Sigmoid colon (tissue), 7 donors: ENCODE results near the gene IWS1. TPM values are rescaled to one million over a fixed set of nuclear protein-coding genes. Genes with fewer than 3 reads are reported as not detected.

Source experiments
- DNase-seq: peaks from one replicate; pipeline ENCODE4 v3.0.0-alpha.2; 2019
- H3K27ac ChIP-seq, 4 donors: fragments of 200-600 bp; sonication (generic); one replicate each; pipeline ENCODE4 v1.5.1; 2016 to 2019; ENCODE audit warnings: mild to moderate bottlenecking in 1 of 4
- H3K27me3 ChIP-seq, 3 donors: fragments of 200-600 bp; sonication (generic); one replicate each; pipeline ENCODE4 v1.5.1; 2019; ENCODE audit warnings: mild to moderate bottlenecking in 1 of 3
- H3K36me3 ChIP-seq, 4 donors: fragments of 200-600 bp; sonication (generic); one replicate each; pipeline ENCODE4 v1.5.1; 2016 to 2019
- H3K4me1 ChIP-seq, 4 donors: fragments of 200-600 bp; sonication (generic); one replicate each; pipeline ENCODE4 v1.5.1; 2017 to 2019
- H3K4me3 ChIP-seq, 4 donors: fragments of 200-600 bp; sonication (generic); one replicate each; pipeline ENCODE4 v1.5.1; 2017 to 2019; ENCODE audit warnings: mild to moderate bottlenecking in 2 of 4, moderate library complexity in 1 of 4
- H3K9me3 ChIP-seq, 4 donors: fragments of 200-600 bp in 3 of 4; sonication (generic) in 3 of 4; one replicate each; pipeline versions ENCODE4 v1.5.1 to v1.6.1; 2013 to 2019
- EP300 ChIP-seq, 4 donors: sonication (generic); formaldehyde crosslinking; IDR thresholded peaks; one replicate each; pipeline ENCODE4 v1.6.1; 2017; ENCODE audit warnings: antibody characterized with exemption in 4 of 4
- POLR2A ChIP-seq, 2 donors: fragments of 450-650 bp; IDR thresholded peaks; one replicate each; pipeline ENCODE4 v1.6.1; 2016; ENCODE audit warnings: antibody characterized with exemption in 2 of 2, mild to moderate bottlenecking in 2 of 2, moderate library complexity in 2 of 2
- POLR2AphosphoS5 ChIP-seq, 4 donors: sonication (generic); formaldehyde crosslinking; IDR thresholded peaks; one replicate each; pipeline ENCODE4 v1.6.1; 2017; ENCODE audit warnings: antibody characterized with exemption in 4 of 4
- WGBS, 2 donors: extraction: QIAGEN DNeasy Blood & Tissue Kit; methylation state at CpG; one replicate each; pipeline ENCODE4 v1.1.7; 2013; 5-methylcytosine and 5-hydroxymethylcytosine counted together
- intact Hi-C: fragments of 100-400 bp; cut with DNase I; formaldehyde crosslinking; loops from one replicate; pipeline ENCODE4 v1.15.1; 2023
- polyA plus RNA-seq, 3 donors: library from polyadenylated mRNA; stranded (reverse); fragments of 200-250 nt; gene quantifications; one replicate each; pipeline ENCODE4 v1.2.3, GENCODE V29; 2013
- total RNA-seq, 4 donors: library from RNA; depleted of rRNA; stranded (reverse); fragments of >200 nt; gene quantifications; one replicate each; pipeline ENCODE4 v1.1.0, GENCODE V29; 2016
- TF ChIP-seq, protein P1 (sequence below), 4 experiments: fragments of 450-650 bp in 3 of 4; fragments of 200-600 bp in 1 of 4; IDR thresholded peaks; one replicate each; pipeline ENCODE4 v1.5.1; 2016 to 2019; ENCODE audit warnings: antibody characterized with exemption in 4 of 4, mild to moderate bottlenecking in 3 of 4, moderate library complexity in 2 of 4
- donor health status: healthy with polysubstance abuse.
- donor health status: Bipolar disorder and iron deficiency.
- donor health status: healthy.

Gene IWS1
- total and polyA plus RNA-seq, 7 donors = 28.1 to 47.9 (median 31.2) TPM

GRCh38 chr2:127451981-127452380, 74.3 kb downstream of the IWS1 start:
- no peak for TF ChIP-seq POLR2AphosphoS5 (IDR thresholded peaks at IDR 0.05)
- DNase-seq = no peak
- peaks cover 0 to 6% (median 0%) of the 10 kb centered on the region in 4 donors for H3K36me3 ChIP-seq
- H3K9me3 ChIP-seq = no peaks in the 10 kb centered on the region
- no peak overlapping the region for H3K4me3 ChIP-seq
- no peaks in the 10 kb centered on the region for H3K4me1 ChIP-seq
- intact Hi-C loops = no loop called here
- no peaks in the 10 kb centered on the region for H3K27me3 ChIP-seq
- WGBS, 2 donors = 93 to 94% methylated on average over 6 of the region's 6 CpGs
- H3K27ac ChIP-seq = no peak overlapping the region

GRCh38 chr2:127449898-127450297, 76.4 kb downstream of the IWS1 start:
- peaks cover 0 to 1% (median 0%) of the 10 kb centered on the region in 4 donors for H3K9me3 ChIP-seq
- no peaks in the 10 kb centered on the region for H3K27me3 ChIP-seq
- no peaks in the 10 kb centered on the region for H3K4me1 ChIP-seq
- H3K36me3 ChIP-seq = peaks cover 0 to 6% (median 0%) of the 10 kb centered on the region in 4 donors
- DNase-seq = no peak
- TF ChIP-seq POLR2A (IDR thresholded peaks at IDR 0.05) = no peak
- TF ChIP-seq, protein P1, sequence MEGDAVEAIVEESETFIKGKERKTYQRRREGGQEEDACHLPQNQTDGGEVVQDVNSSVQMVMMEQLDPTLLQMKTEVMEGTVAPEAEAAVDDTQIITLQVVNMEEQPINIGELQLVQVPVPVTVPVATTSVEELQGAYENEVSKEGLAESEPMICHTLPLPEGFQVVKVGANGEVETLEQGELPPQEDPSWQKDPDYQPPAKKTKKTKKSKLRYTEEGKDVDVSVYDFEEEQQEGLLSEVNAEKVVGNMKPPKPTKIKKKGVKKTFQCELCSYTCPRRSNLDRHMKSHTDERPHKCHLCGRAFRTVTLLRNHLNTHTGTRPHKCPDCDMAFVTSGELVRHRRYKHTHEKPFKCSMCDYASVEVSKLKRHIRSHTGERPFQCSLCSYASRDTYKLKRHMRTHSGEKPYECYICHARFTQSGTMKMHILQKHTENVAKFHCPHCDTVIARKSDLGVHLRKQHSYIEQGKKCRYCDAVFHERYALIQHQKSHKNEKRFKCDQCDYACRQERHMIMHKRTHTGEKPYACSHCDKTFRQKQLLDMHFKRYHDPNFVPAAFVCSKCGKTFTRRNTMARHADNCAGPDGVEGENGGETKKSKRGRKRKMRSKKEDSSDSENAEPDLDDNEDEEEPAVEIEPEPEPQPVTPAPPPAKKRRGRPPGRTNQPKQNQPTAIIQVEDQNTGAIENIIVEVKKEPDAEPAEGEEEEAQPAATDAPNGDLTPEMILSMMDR (IDR thresholded peaks at IDR 0.05) = no peak
- no peak for TF ChIP-seq POLR2AphosphoS5 (IDR thresholded peaks at IDR 0.05)
- TF ChIP-seq EP300 (IDR thresholded peaks at IDR 0.05) = no peak
- H3K27ac ChIP-seq = no peak overlapping the region
- 93 to 94% methylated on average over 4 of the region's 4 CpGs for WGBS, 2 donors
- no peak overlapping the region for H3K4me3 ChIP-seq
- intact Hi-C loops = no loop called here

- peaks cover 0 to 6% (median 0%) of the 10 kb centered on the region in 4 donors for H3K36me3 ChIP-seq
- WGBS, 2 donors = 93 to 97% methylated on average over 4 of the region's 4 CpGs
- TF ChIP-seq POLR2AphosphoS5 (IDR thresholded peaks at IDR 0.05) (no peak), EP300 (IDR thresholded peaks at IDR 0.05) (no peak), POLR2A (IDR thresholded peaks at IDR 0.05) (no peak)
- TF ChIP-seq, protein P1 (IDR thresholded peaks at IDR 0.05) = no peak
- no peak overlapping the region for H3K4me3 ChIP-seq
- no peaks in the 10 kb centered on the region for H3K4me1 ChIP-seq
- intact Hi-C loops = no loop called here
- H3K9me3 ChIP-seq = peaks cover 0 to 1% (median 0%) of the 10 kb centered on the region in 4 donors
- H3K27me3 ChIP-seq = no peaks in the 10 kb centered on the region
- no peak for DNase-seq
- no peak overlapping the region for H3K27ac ChIP-seq
Observed at GRCh38 chr2:127449414-127449813, 76.9 kb downstream of the IWS1 start.

GRCh38 chr2:127448526-127448925, 77.8 kb downstream of the IWS1 start:
- peaks cover 0 to 1% (median 0%) of the 10 kb centered on the region in 4 donors for H3K9me3 ChIP-seq
- no peaks in the 10 kb centered on the region for H3K27me3 ChIP-seq
- H3K36me3 ChIP-seq = peaks cover 0 to 6% (median 0%) of the 10 kb centered on the region in 4 donors
- no peak overlapping the region for H3K27ac ChIP-seq
- no peak for DNase-seq
- intact Hi-C loops = no loop called here
- no peaks in the 10 kb centered on the region for H3K4me1 ChIP-seq
- TF ChIP-seq, protein P1 (IDR thresholded peaks at IDR 0.05) = no peak
- TF ChIP-seq POLR2AphosphoS5 (IDR thresholded peaks at IDR 0.05) = no peak
- no peak for TF ChIP-seq EP300 (IDR thresholded peaks at IDR 0.05)
- no peak for TF ChIP-seq POLR2A (IDR thresholded peaks at IDR 0.05)
- 94% methylated on average over 2 of the region's 2 CpGs for WGBS, 2 donors
- H3K4me3 ChIP-seq = no peak overlapping the region

GRCh38 chr2:127439343-127439742, 86.9 kb downstream of the IWS1 start:
- no peak overlapping the region for H3K4me3 ChIP-seq
- no peak for TF ChIP-seq EP300 (IDR thresholded peaks at IDR 0.05)
- TF ChIP-seq POLR2AphosphoS5 (IDR thresholded peaks at IDR 0.05) = no peak
- TF ChIP-seq, protein P1 (IDR thresholded peaks at IDR 0.05) = no peak
- TF ChIP-seq POLR2A (IDR thresholded peaks at IDR 0.05) = no peak
- DNase-seq = no peak
- WGBS, 2 donors = 83 to 94% methylated on average over 5 of the region's 5 CpGs
- intact Hi-C loops = no loop called here
- H3K9me3 ChIP-seq = peaks cover 0 to 7% (median 3%) of the 10 kb centered on the region in 4 donors
- no peaks in the 10 kb centered on the region for H3K4me1 ChIP-seq
- H3K27ac ChIP-seq = no peak overlapping the region
- H3K27me3 ChIP-seq = no peaks in the 10 kb centered on the region
- H3K36me3 ChIP-seq = no peaks in the 10 kb centered on the region
